ENCODE results near the gene ABCB6. TPM values are rescaled to one million over a fixed set of nuclear protein-coding genes. Genes with fewer than 3 reads are reported as not detected.

Gene ABCB6
- total RNA-seq, 1 experiment from 2014 or later, result 21.1 TPM

GRCh38 chr2:219245899-219246230, 27.1 kb upstream of the ABCB6 start:
- Histone ChIP-seq H3K36me3 (ENCODE audit: low read depth, low read length) (peaks cover 10% of the 10 kb centered on the region), H4K20me1 (ENCODE audit: low read length) (no peaks in the 10 kb centered on the region), H3K4me2 (ENCODE audit: low read length) (peak overlapping the region; percentile 92), H3K27ac (ENCODE audit: low read length) (peak overlapping the region; percentile 48), H3K9me3 (ENCODE audit: low read length) (no peaks in the 10 kb centered on the region), H3K79me2 (ENCODE audit: low read length) (peaks cover 30% of the 10 kb centered on the region), H3K27me3 (ENCODE audit: low read length) (no peaks in the 10 kb centered on the region), H3K9ac (ENCODE audit: low read length) (peak overlapping the region; percentile 93), H3F3A (ENCODE audit: low read length, unreplicated experiment) (peaks cover 5% of the 10 kb centered on the region), H3K4me1 (ENCODE audit: insufficient read depth, low read length) (peaks cover 50% of the 10 kb centered on the region), H3K4me3 (ENCODE audit: low read length) (peak overlapping the region; percentile 88), H3K9me2 (replicated peaks; ENCODE audit: low read length) (no peaks in the 10 kb centered on the region), H2AFZ (ENCODE audit: low read length) (peak overlapping the region; percentile 83)
- ChIA-PET CTCF (interaction anchor here (0.9 to 1.9 kb wide), 2 partner anchors 33 to 49 kb away, joined by 4 to 6 read pairs; partner anchors contain the start of gene DNAJB2), POLR2A (ENCODE audit: unreplicated experiment) (interaction anchor here (1.4 kb wide), 1 partner anchor 29 kb away, joined by 3 read pairs; no protein-coding TSS in a partner anchor)
- TF ChIP-seq CTCF (conservative IDR thresholded peaks at IDR 0.05; ENCODE audit: low read depth, low read length) (no peak), EZH2phosphoT487 (IDR thresholded peaks at IDR 0.05; ENCODE audit: borderline replicate concordance, low read length) (no peak), EZH2 (IDR thresholded peaks at IDR 0.05; ENCODE audit: low read length, unreplicated experiment) (no peak)
- intact Hi-C loops (cut with micrococcal nuclease), result no loop called here
- BruUV-seq (replicated peaks), result no TSS peak
- DNase-seq (no peak), ATAC-seq (no peak)

- DNase-seq (peak; percentile 93), ATAC-seq (peak; percentile 64)
- Histone ChIP-seq H3K9me2 (replicated peaks; ENCODE audit: low read length) (no peaks in the 10 kb centered on the region), H2AFZ (ENCODE audit: low read length) (peak within 1 kb of the TSS; percentile 83), H3K27ac (ENCODE audit: low read length) (peak within 1 kb of the TSS; percentile 48), H3K4me2 (ENCODE audit: low read length) (peak within 1 kb of the TSS; percentile 92), H3F3A (ENCODE audit: low read length, unreplicated experiment) (peaks cover 5% of the 10 kb centered on the region), H3K9ac (ENCODE audit: low read length) (peak within 1 kb of the TSS; percentile 93), H3K27me3 (ENCODE audit: low read length) (no peaks in the 10 kb centered on the region), H3K9me3 (ENCODE audit: low read length) (no peaks in the 10 kb centered on the region), H4K20me1 (ENCODE audit: low read length) (no peaks in the 10 kb centered on the region), H3K4me3 (ENCODE audit: low read length) (peak within 1 kb of the TSS; percentile 88), H3K79me2 (ENCODE audit: low read length) (peaks cover 29% of the 10 kb centered on the region), H3K4me1 (ENCODE audit: insufficient read depth, low read length) (peaks cover 45% of the 10 kb centered on the region), H3K36me3 (ENCODE audit: low read depth, low read length) (peaks cover 8% of the 10 kb centered on the region)
- POLR2A ChIA-PET (ENCODE audit: unreplicated experiment), result interaction anchor here (0.5 to 1.4 kb wide), 4 partner anchors 29 to 126 kb away, joined by 3 to 5 read pairs (median 4); no protein-coding TSS in a partner anchor
- CTCF ChIA-PET, result interaction anchor here (0.9 to 1.9 kb wide), 3 partner anchors 29 to 50 kb away, joined by 3 to 6 read pairs (median 4); partner anchors contain the start of gene DNAJB2
- TF ChIP-seq EZH2phosphoT487 (IDR thresholded peaks at IDR 0.05; ENCODE audit: borderline replicate concordance, low read length), result no peak
- no peak for TF ChIP-seq CTCF (conservative IDR thresholded peaks at IDR 0.05; ENCODE audit: low read depth, low read length)
- TF ChIP-seq EZH2 (IDR thresholded peaks at IDR 0.05; ENCODE audit: low read length, unreplicated experiment), result no peak
- BruUV-seq (replicated peaks), result TSS peak; percentile 75
- intact Hi-C loops (cut with micrococcal nuclease), result no loop called here
Observed at GRCh38 chr2:219245148-219245898, 26.6 kb upstream of the ABCB6 start, which contains the start of the genes GLB1L and STK16. TSS of gene GLB1L (minus strand) at chr2:219245444. CDS start at chr2:219243573, 1,871 bp downstream. TSS of gene STK16 (plus strand) at chr2:219245479. CDS start at chr2:219246000, 521 bp downstream.
